Fibroblast of lung (primary cell): ENCODE results near the gene GDF15.

Source experiments
- CTCF ChIP-seq, 2 donors: IDR thresholded peaks in 1 of 2; conservative IDR thresholded peaks in 1 of 2; 1 replicate in 1 of 2; 2 replicates in 1 of 2; pipeline ENCODE4 v1.5.1; 2011 to 2012; ENCODE audit warnings: low read length in 2 of 2, control low read depth in 1 of 2, inconsistent platforms in 1 of 2, low read depth in 1 of 2, mild to moderate bottlenecking in 1 of 2
- EZH2 ChIP-seq: IDR thresholded peaks from 2 replicates; pipeline ENCODE4 v1.5.1; 2012; ENCODE audit warnings: low read length, control low read depth, mild to moderate bottlenecking; ENCODE audit errors: missing control alignments

GRCh38 chr19:18392926-18393325, 7.0 kb downstream of the GDF15 start:
- TF ChIP-seq EZH2, result no peak
- no peak for TF ChIP-seq CTCF (conservative IDR thresholded peaks at IDR 0.05 in 1 of 2, IDR thresholded peaks at IDR 0.05 in 1 of 2; ENCODE audit: low read depth in 1 of 2, low read length in 2 of 2)
